GM12865 (cell line): ENCODE results near the gene NFE2L1.
"Not testable (repeated sequence)": the region's sequence is repeated elsewhere in the genome, so short reads cannot be mapped to it uniquely, and the experiment has no call there.

Experiments used
- DNase-seq: peaks from one replicate; pipeline ENCODE4 v3.0.0; 2010; ENCODE audit warnings: low read depth
- H3K4me3 ChIP-seq: 2 replicates; pipeline ENCODE4 v1.5.1; 2011; ENCODE audit warnings: mild to moderate bottlenecking, low read depth, low read length, control low read depth
- CTCF ChIP-seq: IDR thresholded peaks from 2 replicates; pipeline ENCODE4 v1.5.1; 2011; ENCODE audit warnings: low read length, control low read depth, low read depth, inconsistent platforms; ENCODE audit not compliant: insufficient read depth; ENCODE audit errors: missing control alignments

Gene NFE2L1

GRCh38 chr17:48012654-48013053, 35.5 kb upstream of the NFE2L1 start:
- H3K4me3 ChIP-seq, result no peak overlapping the region
- no peak for DNase-seq
- TF ChIP-seq CTCF, result no peak

- no peak for TF ChIP-seq CTCF
- DNase-seq, result no peak
- no peak overlapping the region for H3K4me3 ChIP-seq
These were observed 34.1 kb upstream of the NFE2L1 start for GRCh38 chr17:48013876-48014594.

GRCh38 chr17:48014595-48015111, 33.5 kb upstream of the NFE2L1 start:
- TF ChIP-seq CTCF, result no peak
- H3K4me3 ChIP-seq, result no peak overlapping the region

GRCh38 chr17:48016112-48016511, 32.0 kb upstream of the NFE2L1 start:
- no peak for TF ChIP-seq CTCF
- no peak for DNase-seq
- H3K4me3 ChIP-seq, result no peak overlapping the region

More at GRCh38 chr17:48014595-48015111, 33.5 kb upstream of the NFE2L1 start:
- DNase-seq, result no peak

- DNase-seq, H3K4me3 ChIP-seq: not testable (repeated sequence)
These were observed 30.4 kb upstream of the NFE2L1 start for GRCh38 chr17:48017817-48018158.

GRCh38 chr17:48021934-48022333, 26.2 kb upstream of the NFE2L1 start:
- TF ChIP-seq CTCF, result no peak
- no peak overlapping the region for H3K4me3 ChIP-seq
- no peak for DNase-seq

GRCh38 chr17:48022901-48023300, 25.3 kb upstream of the NFE2L1 start:
- no peak overlapping the region for H3K4me3 ChIP-seq
- TF ChIP-seq CTCF, result no peak
- DNase-seq, result no peak
